NCI-H1694 treated with DMSO at 0.1 percent for 48 hours (cell line): ENCODE measurements around the gene DGLUCY.
"Not testable (repeated sequence)": the region's sequence is repeated elsewhere in the genome, so short reads cannot be mapped to it uniquely, and the experiment has no call there.

Source experiments
- DNase-seq: peaks from one replicate; lab custom pipeline; 2025; lab: John Stamatoyannopoulos, UW

DGLUCY gene

DNA sequence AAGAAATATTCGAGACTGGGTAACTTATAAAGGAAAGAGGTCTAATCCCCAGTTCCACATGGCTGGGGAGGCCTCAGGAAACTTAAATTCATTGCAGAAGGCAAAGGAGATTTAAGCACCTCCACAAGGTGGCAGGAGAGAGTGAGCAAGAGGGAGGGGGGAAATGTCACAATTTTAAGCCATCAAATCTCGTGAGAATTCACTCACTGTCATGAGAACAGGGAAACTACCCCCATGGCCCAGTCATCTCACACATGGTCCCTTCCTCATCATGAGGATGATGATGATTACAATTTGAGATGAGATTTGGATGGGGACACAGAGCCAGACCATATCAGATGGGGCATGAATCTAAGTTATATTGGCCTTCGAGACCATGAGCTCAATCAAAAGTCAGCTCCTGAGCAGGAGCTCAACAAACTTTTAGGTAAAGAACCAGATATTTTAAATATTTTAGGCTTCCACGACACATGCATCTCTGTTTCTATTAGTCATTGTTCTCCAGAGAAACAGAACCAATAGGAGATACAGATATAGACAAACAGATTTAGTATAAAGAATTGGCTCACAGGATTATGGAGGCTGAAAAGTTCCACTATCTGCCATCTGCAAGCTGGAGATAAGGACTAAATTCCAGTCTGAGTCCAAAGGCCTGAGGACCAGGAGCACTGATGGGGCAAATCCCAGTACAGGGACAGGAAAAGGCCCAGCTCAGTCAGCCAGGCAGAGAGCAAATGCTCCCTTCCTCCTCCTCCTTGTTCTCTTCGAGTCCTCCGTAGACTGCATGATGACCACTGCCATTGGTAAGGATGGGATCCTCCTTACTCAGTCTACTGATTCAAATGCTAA lies 24.9 kb downstream of the DGLUCY start:
- DNase-seq, result peak; percentile 42

- DNase-seq, result no peak
These were observed 25.9 kb downstream of the DGLUCY start for GRCh38 chr14:91139776-91140175.

DNA sequence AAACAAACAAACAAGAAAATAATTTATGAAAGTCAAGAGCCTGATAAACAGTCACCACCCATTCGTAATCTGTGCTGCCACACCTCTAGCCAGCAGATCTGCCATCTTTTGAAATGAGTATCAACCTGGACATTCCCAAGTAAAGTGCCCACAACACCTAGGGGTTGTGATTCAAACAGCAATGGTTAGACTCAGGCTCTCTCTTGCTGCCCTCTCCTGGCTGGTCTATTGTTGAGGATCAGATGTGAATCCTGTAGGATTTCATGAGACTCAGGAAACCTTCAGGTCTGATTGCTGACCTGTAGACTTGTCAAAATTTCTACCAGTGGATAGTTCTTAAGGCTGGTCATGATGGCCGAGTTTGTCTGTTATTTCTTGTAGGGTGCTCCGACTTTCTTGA lies 26.8 kb downstream of the DGLUCY start:
- DNase-seq, result peak; percentile 61

DNA sequence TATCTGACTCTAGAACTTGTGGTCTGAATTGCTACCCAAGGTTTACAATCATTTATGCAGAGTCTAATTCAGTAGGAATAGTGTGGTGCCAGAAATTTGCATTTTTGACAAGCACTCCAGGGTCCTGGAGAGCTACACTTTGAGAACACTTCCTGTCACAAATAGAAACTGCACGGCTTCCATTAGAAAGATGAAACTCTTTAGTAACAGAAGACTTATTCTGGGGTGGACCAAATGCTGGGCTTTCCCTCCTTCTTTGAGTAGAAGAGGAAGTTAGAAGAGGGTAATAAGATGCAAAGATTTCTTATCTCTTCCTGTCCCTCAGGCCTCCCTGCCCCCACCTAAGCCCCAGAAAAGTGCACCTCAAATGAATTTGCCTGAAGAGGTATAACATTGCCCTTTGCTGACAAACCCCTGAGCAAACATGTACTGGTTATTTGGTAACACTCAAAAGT lies 28.4 kb downstream of the DGLUCY start:
- DNase-seq, result no peak

- peak; percentile 90 for DNase-seq
These were observed 30.0 kb downstream of the DGLUCY start for GRCh38 chr14:91143862-91144261.

- DNase-seq, result no peak
These were observed 30.7 kb downstream of the DGLUCY start for GRCh38 chr14:91144425-91145145.

GRCh38 chr14:91145391-91146160 lies 31.7 kb downstream of the DGLUCY start:
- no peak for DNase-seq

DNA sequence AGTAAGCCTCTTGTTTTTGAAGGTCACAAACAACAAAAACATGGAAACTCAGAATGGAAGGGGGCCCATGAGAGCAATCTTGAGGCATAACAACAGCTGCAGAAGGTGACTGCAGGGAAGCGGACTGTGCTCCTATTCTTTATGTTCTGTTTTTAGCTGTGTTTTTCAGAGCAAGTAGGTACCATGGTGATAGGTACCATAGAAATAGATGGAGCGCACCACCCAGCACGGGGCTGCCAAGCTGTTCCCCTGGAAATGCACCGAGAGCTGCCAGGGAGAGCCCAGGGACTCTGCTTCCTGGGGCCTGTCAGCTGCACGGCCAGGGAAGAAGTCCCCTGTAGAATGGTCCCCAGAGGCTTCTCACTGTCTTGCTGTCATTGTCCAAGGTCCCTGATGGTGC lies 32.8 kb downstream of the DGLUCY start:
- no peak for DNase-seq

GRCh38 chr14:91149462-91149861 lies 35.6 kb downstream of the DGLUCY start:
- no peak for DNase-seq

- DNase-seq, result peak; percentile 33
These were observed 38.6 kb downstream of the DGLUCY start for GRCh38 chr14:91152499-91152898.

GRCh38 chr14:91153360-91153759 lies 39.5 kb downstream of the DGLUCY start:
- peak; percentile 98 for DNase-seq

DNA sequence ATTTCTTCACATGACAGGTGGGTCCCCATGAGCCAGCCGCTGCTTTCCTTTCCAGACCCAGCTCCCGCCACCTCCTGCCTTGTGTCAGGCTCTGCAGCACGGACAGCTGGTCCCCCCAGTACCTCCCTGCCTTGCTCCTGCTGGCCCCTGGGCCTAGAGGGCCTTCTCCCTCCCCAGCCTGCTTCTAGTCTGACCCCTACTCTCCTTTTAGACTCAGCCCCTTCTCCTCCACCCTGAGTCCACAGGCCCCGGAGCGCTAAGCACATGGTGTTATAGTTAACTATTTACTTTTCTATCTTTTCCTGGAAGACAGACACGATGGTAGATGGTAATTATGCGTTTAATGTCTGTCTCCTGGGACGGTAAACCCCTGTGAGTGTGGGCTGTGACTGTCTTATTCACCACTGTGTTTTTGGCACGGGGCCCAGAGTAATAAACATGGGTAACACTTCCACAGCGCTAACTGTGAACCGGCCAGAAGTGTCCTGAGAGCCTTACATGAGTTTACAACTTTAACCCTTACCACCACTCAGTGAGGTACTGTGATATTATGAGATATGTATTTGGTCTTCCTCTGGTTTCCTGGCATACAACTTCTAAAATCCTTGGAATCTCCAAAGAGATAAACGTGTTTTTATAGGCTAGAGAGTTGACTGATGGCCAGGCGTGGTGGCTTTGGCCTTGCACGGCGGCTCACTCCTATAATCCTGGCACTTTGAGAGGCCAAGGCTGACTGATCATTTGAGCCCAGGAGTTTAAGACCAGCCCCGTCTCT lies 41.2 kb downstream of the DGLUCY start:
- DNase-seq, result peak; percentile 83

- DNase-seq, result peak; percentile 38
These were observed 41.8 kb downstream of the DGLUCY start for GRCh38 chr14:91155626-91156089.

DNA sequence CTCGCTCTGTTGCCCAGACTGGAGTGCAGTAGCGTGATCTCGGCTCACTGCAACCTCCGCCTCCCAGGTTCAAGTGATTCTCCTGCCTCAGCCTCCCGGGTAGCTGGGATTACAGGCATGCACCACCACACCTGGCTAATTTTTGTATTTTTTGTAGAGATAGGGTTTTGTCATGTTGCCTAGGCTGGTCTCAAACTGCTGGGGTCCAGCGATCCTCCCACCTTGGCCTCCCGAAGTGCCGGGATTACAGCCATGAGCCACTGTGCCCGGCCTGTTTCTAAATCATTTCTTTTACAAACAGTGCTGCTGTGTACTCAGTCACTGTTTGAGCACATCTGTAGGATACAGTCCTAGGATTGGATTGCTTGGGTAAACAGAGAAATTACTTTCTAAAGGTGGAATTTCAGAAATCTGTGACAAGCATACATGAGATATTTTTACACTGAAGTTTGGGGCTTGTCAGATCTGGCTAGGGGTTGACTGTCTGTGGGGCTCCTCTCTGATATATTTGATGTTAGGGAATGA lies 42.3 kb downstream of the DGLUCY start:
- not testable (repeated sequence) for DNase-seq

- DNase-seq, result not testable (repeated sequence)
These were observed 43.0 kb downstream of the DGLUCY start for GRCh38 chr14:91156877-91157276.

GRCh38 chr14:91158091-91158790 lies 44.4 kb downstream of the DGLUCY start:
- no peak for DNase-seq

GRCh38 chr14:91159182-91159581 lies 45.3 kb downstream of the DGLUCY start:
- DNase-seq, result no peak

- no peak for DNase-seq
These were observed 46.0 kb downstream of the DGLUCY start for GRCh38 chr14:91159906-91160305.

GRCh38 chr14:91163316-91163715 lies 49.4 kb downstream of the DGLUCY start:
- DNase-seq, result peak; percentile 24

DNA sequence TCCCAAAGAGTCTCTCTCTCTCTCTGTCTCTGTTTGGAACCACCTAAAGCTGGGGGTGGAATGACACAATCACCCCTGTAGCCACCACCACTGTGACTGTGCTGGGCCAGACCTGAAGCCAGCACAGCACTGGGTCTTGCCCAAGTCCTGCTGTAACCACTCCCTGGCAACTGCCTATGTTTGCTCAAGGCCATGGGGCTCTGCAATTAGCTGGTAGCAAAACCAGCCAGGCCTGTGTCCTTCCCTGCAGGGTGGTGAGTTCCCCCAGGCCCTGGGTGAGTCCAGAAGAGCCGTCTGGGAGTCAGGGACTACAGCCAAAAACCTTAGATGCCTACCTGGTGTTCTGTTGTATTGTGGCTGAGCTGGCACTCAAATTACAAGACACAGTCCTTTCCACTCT lies 50.8 kb downstream of the DGLUCY start:
- DNase-seq, result no peak

DNA sequence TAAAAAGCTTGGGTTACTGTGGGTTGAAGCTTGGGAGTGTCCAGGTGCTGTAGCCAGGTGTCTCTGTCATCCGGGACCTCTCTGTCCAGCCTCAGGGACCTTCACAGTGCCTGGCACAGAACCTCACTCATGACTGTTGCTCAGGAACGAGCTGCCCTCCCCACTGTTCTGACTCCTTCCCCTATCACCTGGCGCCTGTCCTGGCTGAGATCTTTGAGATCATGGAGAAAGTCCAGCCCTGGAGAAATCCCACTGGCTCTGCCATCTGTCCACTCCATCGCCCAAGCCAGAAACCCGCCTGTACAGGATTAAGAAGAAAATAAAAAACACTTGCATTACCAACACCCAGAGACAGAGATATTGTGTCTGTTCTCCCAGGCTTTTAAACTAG lies 53.5 kb downstream of the DGLUCY start:
- DNase-seq, result no peak
